ENCODE data around the gene DSCAM. TPM values are rescaled to one million over a fixed set of nuclear protein-coding genes. Genes with fewer than 3 reads are reported as not detected.
"Not testable (repeated sequence)": the region's sequence is repeated elsewhere in the genome, so short reads cannot be mapped to it uniquely, and the experiment has no call there.

Gene DSCAM
- total RNA-seq, 1 donor from 2014 or later = not detected

DNA sequence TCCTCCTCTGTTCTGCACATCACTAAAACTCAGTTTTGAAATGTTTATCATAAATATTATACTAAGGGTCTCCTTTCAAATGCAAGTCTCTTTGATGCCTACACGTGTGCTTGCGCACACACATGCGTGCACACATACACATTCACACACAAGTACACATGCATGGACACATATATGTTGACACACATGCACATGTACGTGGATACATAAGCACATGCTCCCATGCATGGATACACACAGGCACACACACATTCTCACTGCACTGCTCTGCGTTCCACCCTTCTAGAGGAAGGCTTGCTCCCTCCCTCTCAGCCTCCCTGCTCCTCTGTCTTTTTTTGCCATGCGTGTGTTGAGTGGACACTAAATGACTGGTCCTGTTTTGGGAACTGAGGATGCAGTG lies 817.1 kb downstream of the DSCAM start:
- Mint-ChIP-seq H3K27ac (ENCODE audit: unreplicated experiment) (no peak overlapping the region), H3K9me3 (ENCODE audit: unreplicated experiment) (peaks cover 26% of the 10 kb centered on the region), H3K36me3 (ENCODE audit: unreplicated experiment) (no peaks in the 10 kb centered on the region), H3K27me3 (ENCODE audit: unreplicated experiment) (no peaks in the 10 kb centered on the region), H3K4me1 (ENCODE audit: unreplicated experiment) (no peaks in the 10 kb centered on the region), H3K4me3 (ENCODE audit: unreplicated experiment) (no peak overlapping the region)
- TF ChIP-seq, protein P1, sequence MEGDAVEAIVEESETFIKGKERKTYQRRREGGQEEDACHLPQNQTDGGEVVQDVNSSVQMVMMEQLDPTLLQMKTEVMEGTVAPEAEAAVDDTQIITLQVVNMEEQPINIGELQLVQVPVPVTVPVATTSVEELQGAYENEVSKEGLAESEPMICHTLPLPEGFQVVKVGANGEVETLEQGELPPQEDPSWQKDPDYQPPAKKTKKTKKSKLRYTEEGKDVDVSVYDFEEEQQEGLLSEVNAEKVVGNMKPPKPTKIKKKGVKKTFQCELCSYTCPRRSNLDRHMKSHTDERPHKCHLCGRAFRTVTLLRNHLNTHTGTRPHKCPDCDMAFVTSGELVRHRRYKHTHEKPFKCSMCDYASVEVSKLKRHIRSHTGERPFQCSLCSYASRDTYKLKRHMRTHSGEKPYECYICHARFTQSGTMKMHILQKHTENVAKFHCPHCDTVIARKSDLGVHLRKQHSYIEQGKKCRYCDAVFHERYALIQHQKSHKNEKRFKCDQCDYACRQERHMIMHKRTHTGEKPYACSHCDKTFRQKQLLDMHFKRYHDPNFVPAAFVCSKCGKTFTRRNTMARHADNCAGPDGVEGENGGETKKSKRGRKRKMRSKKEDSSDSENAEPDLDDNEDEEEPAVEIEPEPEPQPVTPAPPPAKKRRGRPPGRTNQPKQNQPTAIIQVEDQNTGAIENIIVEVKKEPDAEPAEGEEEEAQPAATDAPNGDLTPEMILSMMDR (IDR thresholded peaks at IDR 0.05) = no peak
- peak; percentile 19 for DNase-seq (ENCODE audit: extremely low spot score, unreplicated experiment)

DNA sequence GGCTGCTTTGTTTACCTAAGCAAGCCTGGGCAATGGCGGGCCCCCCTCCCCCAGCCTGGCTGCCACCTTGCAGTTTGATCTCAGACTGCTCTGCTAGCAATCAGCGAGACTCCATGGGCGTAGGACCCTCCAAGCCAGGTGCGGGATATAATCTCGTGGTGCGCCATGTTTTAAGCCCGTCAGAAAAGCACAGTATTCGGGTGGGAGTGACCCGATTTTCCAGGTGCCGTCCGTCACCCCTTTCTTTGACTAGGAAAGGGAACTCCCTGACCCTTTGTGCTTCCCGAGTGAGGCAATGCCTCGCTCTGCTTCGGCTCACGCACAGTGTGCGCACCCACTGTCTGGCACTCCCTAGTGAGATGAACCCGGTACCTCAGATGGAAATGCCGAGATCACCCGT lies 818.6 kb downstream of the DSCAM start:
- not testable (repeated sequence) for H3K27ac Mint-ChIP-seq (ENCODE audit: unreplicated experiment); H3K36me3 Mint-ChIP-seq (ENCODE audit: unreplicated experiment); H3K27me3 Mint-ChIP-seq (ENCODE audit: unreplicated experiment); H3K4me3 Mint-ChIP-seq (ENCODE audit: unreplicated experiment); H3K4me1 Mint-ChIP-seq (ENCODE audit: unreplicated experiment)
- H3K9me3 Mint-ChIP-seq (ENCODE audit: unreplicated experiment) = peaks cover 26% of the 10 kb centered on the region
- peak; percentile 69 for DNase-seq (ENCODE audit: extremely low spot score, unreplicated experiment)

DNA sequence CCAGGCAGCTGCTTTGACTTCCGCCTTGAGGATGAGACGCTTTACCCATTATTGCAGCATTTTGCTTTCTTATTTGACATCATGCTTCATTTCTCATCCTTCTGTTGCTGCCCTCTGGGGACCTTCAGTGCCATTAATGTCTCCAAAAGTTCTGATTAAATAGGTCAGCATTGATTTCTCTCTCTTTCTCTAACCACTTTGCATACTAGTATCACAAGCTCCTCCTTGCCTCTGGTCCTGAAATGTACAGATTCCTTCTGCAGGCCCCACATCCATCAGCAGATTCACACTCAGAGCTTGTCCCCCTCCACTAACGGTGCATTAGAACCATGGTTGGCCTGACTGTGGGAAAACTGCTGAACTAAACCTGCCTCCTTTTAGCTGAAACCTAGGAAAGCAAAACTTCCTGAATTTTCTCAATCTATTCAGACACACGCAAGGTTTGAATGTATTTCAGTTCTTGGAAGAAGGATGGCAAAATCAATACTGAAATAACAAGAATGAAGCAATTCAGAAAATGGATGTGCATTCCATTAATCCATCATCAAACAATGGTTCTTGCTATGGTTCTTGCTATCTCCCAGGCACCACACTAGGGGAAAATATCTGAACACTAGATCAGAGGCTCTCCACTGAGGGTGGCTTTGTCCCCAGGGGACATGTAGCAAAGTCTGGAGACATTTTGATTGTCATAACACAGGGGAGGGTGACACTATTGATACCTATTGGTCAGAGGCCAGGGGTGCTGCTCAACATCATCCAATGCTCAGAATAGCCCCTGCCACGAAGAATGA lies 825.2 kb downstream of the DSCAM start:
- TF ChIP-seq, protein P1 (IDR thresholded peaks at IDR 0.05) = no peak
- peak; percentile 30 for DNase-seq (ENCODE audit: extremely low spot score, unreplicated experiment)
- no peaks in the 10 kb centered on the region for H3K27me3 Mint-ChIP-seq (ENCODE audit: unreplicated experiment)
- no peaks in the 10 kb centered on the region for H3K36me3 Mint-ChIP-seq (ENCODE audit: unreplicated experiment)
- H3K4me1 Mint-ChIP-seq (ENCODE audit: unreplicated experiment) = no peaks in the 10 kb centered on the region
- H3K4me3 Mint-ChIP-seq (ENCODE audit: unreplicated experiment) = no peak overlapping the region
- H3K9me3 Mint-ChIP-seq (ENCODE audit: unreplicated experiment) = peaks cover 16% of the 10 kb centered on the region
- no peak overlapping the region for H3K27ac Mint-ChIP-seq (ENCODE audit: unreplicated experiment)

DNA sequence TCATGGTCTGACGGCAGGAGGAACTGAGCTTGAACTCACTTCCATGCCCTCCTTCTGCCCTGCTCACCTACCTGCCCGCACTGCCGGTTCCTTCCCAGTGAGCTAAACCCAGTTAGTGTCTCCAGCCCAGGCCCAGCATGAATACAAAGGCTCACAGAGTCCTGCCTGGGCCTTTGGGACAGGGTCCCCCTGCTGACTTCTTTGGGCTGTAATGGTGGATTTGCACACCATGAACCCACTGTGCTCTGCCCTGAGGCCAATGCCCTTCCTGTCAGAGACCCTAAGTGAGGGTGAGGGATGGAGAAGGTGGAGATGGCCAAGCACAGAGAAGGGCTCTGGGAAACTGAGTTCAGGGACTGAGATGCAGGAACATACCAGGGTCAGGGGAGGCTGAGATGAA lies 826.3 kb downstream of the DSCAM start:
- DNase-seq (ENCODE audit: extremely low spot score, unreplicated experiment) = peak; percentile 64
- TF ChIP-seq, protein P1 (IDR thresholded peaks at IDR 0.05) = no peak

DNA sequence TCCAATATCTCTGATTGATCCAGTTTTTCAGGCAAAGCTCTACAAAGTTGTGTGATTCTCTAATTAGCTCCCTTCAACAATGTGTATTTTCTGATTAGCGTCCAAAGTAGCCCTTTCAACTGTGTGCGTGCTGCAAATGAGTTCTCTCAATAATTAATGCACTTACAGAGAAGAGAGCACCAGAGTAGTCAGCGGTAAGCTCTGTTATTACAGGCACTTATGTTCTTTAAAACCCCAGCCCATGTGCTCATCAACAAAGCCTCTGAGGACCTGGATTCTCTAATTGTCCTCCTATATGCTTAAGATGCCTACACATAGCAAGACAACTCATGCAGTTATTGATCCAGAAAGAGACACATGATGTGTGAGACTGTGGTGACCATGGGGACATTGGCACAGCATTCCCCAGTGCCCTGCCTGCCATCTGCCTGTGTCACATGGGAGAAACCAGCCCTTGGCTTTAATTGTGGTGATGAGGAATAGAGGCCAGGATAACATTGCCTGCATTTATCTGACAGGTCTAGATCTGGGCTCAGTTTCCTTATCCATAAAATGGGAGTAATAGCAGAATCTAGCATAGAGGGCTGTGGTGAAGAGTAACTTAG lies 828.0 kb downstream of the DSCAM start:
- Mint-ChIP-seq H3K27ac (ENCODE audit: unreplicated experiment) (no peak overlapping the region), H3K27me3 (ENCODE audit: unreplicated experiment) (no peaks in the 10 kb centered on the region), H3K9me3 (ENCODE audit: unreplicated experiment) (peaks cover 31% of the 10 kb centered on the region), H3K36me3 (ENCODE audit: unreplicated experiment) (no peaks in the 10 kb centered on the region), H3K4me1 (ENCODE audit: unreplicated experiment) (no peaks in the 10 kb centered on the region), H3K4me3 (ENCODE audit: unreplicated experiment) (no peak overlapping the region)
- peak; percentile 46 for DNase-seq (ENCODE audit: extremely low spot score, unreplicated experiment)
- TF ChIP-seq, protein P1 (IDR thresholded peaks at IDR 0.05) = no peak

More for the DNA sequence above, 826.3 kb downstream of the DSCAM start:
- Mint-ChIP-seq H3K4me3 (ENCODE audit: unreplicated experiment) (no peak overlapping the region), H3K27ac (ENCODE audit: unreplicated experiment) (no peak overlapping the region), H3K36me3 (ENCODE audit: unreplicated experiment) (no peaks in the 10 kb centered on the region), H3K27me3 (ENCODE audit: unreplicated experiment) (no peaks in the 10 kb centered on the region), H3K4me1 (ENCODE audit: unreplicated experiment) (no peaks in the 10 kb centered on the region), H3K9me3 (ENCODE audit: unreplicated experiment) (peaks cover 23% of the 10 kb centered on the region)

All from osteocyte (in vitro differentiated cells).